H1 (cell line): ENCODE measurements around the gene COA3. TPM values are rescaled to one million over a fixed set of nuclear protein-coding genes. Genes with fewer than 3 reads are reported as not detected.

ENCODE experiments used
- BACH1 ChIP-seq: IDR thresholded peaks from 2 replicates; pipeline ENCODE4 v1.6.1; 2012; ENCODE audit warnings: low read length, improper control_type of control experiment
- CBX8 ChIP-seq: fragments of 300-800, 300-1000 bp; sonication (generic); IDR thresholded peaks from 2 replicates; pipeline ENCODE4 v1.7.1; 2016; ENCODE audit warnings: low read depth, low read length, borderline replicate concordance
- CHD2 ChIP-seq: IDR thresholded peaks from 2 replicates; pipeline ENCODE4 v1.6.1; 2012; ENCODE audit warnings: low read length, improper control_type of control experiment
- CHD7 ChIP-seq: fragments of 300-600 bp; sonication (generic); IDR thresholded peaks from 2 replicates; pipeline ENCODE4 v1.7.1; 2012; ENCODE audit warnings: low read length, moderate library complexity, mild to moderate bottlenecking, inconsistent platforms; ENCODE audit not compliant: insufficient replicate concordance
- CREB1 ChIP-seq: IDR thresholded peaks from 2 replicates; pipeline ENCODE4 v1.6.1; 2012; ENCODE audit warnings: inconsistent platforms
- CTCF ChIP-seq, 3 experiments: IDR thresholded peaks; 1 replicate in 2 of 3; 2 replicates in 1 of 3; pipeline versions ENCODE4 v1.5.1 to v1.6.1; 2011; ENCODE audit warnings: low read length in 3 of 3, mild to moderate bottlenecking in 3 of 3, inconsistent platforms in 2 of 3, low read depth in 1 of 3, moderate library complexity in 1 of 3; ENCODE audit not compliant: insufficient read depth in 1 of 3; ENCODE audit errors: control extremely low read depth in 1 of 3
- EGR1 ChIP-seq: IDR thresholded peaks from 2 replicates; pipeline ENCODE4 v1.6.1; 2011; ENCODE audit warnings: low read depth, low read length, borderline replicate concordance
- SIRT6 ChIP-seq: IDR thresholded peaks from one replicate; pipeline ENCODE4 v1.7.1; 2012; ENCODE audit warnings: low read length, inconsistent platforms
- polyA plus RNA-seq, 7 experiments: library from polyadenylated mRNA; depleted of rRNA in 3 of 7; stranded (reverse) in 5 of 7; unstranded in 2 of 7; fragments of >200 nt in 5 of 7; fragments of 200-250 nt in 2 of 7; gene quantifications; 1 replicate in 5 of 7; 2 replicates in 1 of 7; 4 replicates in 1 of 7; pipeline versions ENCODE4 v1.2.1 to v1.2.3, GENCODE V29; 2011 to 2013; ENCODE audit warnings: missing spikeins in 2 of 7, mixed read lengths in 2 of 7
- total RNA-seq: library from RNA; stranded (reverse); fragmentation: NEBNext Ultra II Directional; extraction: Animal tissue kit (Norgen Biotek cat#: 25700); gene quantifications from 2 replicates; pipeline ENCODE4 v1.2.1, GENCODE V29; 2021

The COA3 gene
- total and polyA plus RNA-seq, 2 of the 8 experiments (the other 6 are each of a cell fraction or from before 2014, with no cell fraction given), result 68.4 to 143 TPM

GRCh38 chr17:42821176-42821575, 22.7 kb upstream of the COA3 start (continued):
- TF ChIP-seq SIRT6 (no peak), CHD7 (no peak), CTCF (IDR thresholded peaks at IDR 0.05; ENCODE audit: control extremely low read depth in 1 of 3, insufficient read depth in 1 of 3, low read depth in 1 of 3, low read length in 3 of 3) (no peak), CREB1 (no peak), BACH1 (no peak), CHD2 (no peak), CBX8 (no peak), EGR1 (no peak)
